NCI-H128 (cell line): ENCODE results near the gene THY1.

Experiments
- DNase-seq: peaks from one replicate; lab custom pipeline; 2025; ENCODE audit not compliant: unreplicated experiment; lab: John Stamatoyannopoulos, UW

Gene THY1

DNA sequence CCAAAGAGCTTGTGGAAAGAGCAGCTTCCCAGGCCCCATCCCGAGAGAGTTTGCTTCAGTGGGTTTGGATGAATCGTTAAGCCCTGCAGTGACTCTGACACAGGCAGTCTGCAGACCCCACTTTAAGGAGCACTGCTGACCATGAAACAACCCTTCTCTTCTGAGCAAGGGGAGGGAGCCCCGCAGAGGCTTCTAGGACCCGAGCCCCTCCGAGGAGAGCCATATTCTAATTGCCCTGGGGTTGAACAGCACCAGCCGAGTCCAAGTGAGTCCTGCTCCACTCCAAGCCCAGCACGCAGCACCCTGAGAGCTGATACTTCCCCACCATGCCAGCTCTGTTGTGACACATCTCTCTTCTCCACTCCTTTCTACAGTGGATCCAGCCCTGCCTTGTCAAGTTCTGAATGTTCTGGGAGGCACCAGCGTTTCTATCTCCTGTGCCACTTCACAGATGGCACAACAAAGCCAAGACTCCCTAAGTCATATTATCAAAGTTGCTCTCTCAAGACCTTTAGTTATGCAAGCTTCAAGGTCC, 51.8 kb downstream of the THY1 start:
- no peak for DNase-seq

DNA sequence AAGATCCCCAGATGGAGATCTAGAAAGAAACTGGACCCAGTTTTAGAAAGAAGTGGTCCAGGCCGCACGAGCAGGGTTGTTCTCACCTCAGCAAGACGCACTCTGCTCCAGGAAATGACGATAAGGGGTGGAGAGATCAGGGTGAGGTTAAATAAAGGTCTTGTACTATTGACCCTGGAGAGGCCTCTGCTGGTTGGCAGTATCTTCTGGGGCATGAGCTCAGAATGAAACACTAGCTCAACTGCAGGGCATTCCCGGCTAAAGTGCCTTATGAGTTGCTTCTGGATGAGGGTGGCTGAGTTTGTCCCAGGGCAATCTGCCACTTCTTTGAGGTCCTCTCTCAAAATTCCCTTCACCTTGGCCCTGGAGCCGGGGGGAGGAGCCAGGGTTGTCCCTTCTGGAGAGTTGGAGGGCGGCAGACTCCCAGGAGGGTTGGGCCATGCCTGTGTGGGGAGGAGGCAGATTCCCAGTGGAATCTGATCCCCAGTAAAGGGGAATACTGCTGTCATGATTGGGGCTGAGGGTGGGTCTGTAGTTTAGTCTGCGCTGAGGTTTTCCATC, 52.4 kb downstream of the THY1 start:
- no peak for DNase-seq

DNA sequence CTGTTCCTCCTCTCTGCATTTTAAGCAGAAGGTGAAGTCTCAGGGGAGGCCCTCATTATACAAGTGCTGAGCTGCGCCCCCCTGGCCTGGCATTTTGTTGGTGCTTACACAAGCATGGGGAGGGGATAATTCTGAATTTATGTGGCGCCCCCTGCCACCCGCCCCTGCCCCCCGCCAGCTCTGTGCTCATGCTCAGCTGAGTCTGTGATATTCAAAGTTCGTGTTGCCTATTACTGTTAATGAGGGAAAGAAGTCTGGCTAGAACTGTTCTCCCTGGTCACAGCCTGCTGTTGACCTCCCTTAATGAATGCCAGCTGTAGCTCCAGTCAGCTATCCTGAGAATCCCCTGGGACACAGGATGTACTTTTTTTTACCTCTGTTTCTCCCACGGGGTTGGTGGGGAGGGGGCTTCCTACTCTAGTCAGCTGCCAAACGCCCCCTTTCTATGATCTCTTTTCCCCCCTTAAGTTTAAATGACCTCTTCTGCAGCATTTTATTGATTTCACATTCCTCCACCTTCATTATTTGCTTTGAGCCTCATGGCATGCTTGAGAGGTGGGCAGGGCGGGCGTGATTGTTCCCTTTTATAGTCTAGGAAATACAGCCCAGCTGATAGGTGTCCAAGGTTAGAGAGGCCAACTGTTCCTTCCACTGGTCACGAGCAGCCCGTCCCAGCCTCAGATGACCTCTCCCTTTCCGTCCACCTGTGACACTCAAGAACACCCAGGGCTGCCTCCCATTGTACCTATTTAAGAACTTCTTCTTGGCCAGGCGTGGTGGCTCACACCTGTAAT, 53.6 kb downstream of the THY1 start:
- no peak for DNase-seq

DNA sequence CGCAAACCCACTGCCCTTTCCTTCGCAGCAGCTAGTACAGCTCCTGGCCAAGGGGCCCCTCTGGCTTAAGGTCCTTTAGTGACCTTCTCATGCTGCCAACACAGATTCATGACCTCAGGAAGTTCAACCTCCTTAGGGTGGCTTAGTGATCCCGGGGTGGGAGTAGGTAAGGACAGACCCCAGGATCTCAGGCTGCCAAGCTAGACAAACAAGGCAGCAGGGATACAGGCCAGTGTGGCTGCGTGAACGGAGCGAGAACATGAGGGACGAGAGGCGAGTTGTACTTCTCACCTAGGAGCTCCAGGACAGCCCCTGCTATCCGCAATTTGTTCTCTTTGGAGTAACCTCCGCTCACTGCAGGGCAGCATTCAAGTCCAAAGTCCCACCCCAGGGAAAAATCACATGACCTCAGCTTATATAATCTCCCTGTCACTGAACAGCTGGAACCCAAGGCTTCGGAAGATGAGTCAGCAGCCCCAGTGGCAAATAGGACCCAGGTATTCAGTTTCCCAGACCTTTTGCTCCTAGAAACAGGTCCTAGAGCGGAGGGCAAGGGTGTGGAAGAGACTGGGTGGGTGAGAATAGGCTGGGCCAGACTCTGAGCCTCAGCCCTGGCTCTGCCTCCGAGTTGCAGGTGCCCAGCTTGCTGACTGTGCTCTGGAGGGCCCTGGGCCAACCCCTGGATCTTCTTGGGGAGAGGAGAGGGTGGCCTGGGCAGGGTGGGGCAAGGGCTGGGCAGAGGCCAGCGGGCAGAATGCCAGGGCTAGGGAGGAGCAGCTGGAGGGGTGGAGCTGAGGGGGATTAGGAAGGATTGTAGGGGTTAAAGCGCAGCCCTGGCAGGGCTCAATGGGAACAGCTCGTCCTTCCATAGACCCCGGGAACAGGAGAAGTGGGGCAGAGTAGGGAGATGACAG, 54.6 kb downstream of the THY1 start:
- DNase-seq = no peak

DNA sequence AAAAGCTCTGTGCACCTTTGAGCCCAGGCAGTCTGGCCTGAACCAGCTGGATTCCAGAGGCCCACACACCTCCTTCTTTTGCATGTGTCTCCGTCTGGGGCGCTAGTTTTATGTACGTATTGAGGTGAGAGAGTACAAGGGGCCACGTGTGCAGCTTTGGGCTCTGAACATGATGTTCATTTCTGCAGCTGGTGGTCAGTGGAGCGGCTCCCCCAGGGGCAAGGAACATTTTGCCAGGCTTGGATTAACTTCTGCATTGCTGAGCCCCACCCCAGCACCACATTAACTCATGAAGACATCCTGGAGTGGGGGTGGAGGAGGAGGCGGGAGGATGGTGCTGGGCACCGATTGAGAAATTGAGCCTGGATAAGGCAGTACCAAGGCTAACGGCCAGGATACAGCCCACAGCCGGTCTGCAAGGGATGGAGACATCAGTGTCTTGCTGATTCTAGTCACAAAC, 55.3 kb downstream of the THY1 start:
- DNase-seq = no peak
